Measurements from ENCODE around the gene RTF2.

RTF2 gene

DNA sequence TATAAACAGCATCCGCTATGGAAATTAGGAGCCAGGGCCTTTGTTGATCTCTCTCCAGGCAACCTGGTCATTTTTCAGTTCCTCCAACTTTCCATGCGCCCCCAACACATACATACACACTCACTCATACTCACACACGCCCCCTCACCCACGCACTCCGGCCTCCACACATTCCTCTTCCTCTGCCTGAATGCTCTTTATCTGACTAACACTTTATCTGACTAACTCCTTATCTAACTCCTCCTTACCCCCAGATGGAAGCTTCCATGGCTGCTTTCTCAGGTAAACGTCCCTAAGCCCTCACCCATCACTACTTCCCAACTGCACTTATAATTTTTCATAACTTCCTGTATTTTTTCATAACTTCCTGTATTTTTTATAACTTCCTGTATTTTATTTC lies 38.9 kb upstream of the RTF2 start:
- Histone ChIP-seq H3K36me3 (ENCODE audit: control insufficient read depth in 4 of 4, insufficient read depth in 4 of 4, low read length in 3 of 4) (peaks cover 0 to 19% (median 0%) of the 10 kb centered on the region in 4 experiments), H3K4me3 (ENCODE audit: control insufficient read depth in 1 of 7, extremely low read depth in 1 of 7, insufficient read depth in 4 of 7, low read depth in 2 of 7, low read length in 6 of 7) (peak overlapping the region in 3 of 7 experiments; percentile 4 to 22 (median 8)), H3K9me3 (ENCODE audit: control extremely low read depth in 1 of 5, control insufficient read depth in 4 of 5, insufficient read depth in 2 of 5, low read depth in 1 of 5, low read length in 4 of 5) (no peaks in the 10 kb centered on the region), H3K27ac (ENCODE audit: insufficient read depth in 1 of 2, low read depth in 1 of 2, low read length in 2 of 2, poor library complexity in 1 of 2, severe bottlenecking in 2 of 2) (no peak overlapping the region), H3K4me1 (ENCODE audit: control extremely low read depth in 1 of 4, control insufficient read depth in 4 of 4, insufficient read depth in 4 of 4, low read length in 3 of 4) (peaks cover 5 to 54% (median 12%) of the 10 kb centered on the region in 4 experiments), H3K27me3 (replicated peaks in 2 of 5; ENCODE audit: control insufficient read depth in 4 of 5, insufficient read depth in 5 of 5, low read length in 4 of 5) (no peaks in the 10 kb centered on the region)
- 41% methylated on average over 6 of the region's 6 CpGs for WGBS (ENCODE audit: insufficient coverage)
- CTCF ChIA-PET = interaction anchor here (1.1 to 1.4 kb wide), 2 partner anchors 11 to 20 kb away, joined by 3 to 6 read pairs; no protein-coding TSS in a partner anchor
- DNase-seq = peak in 2 of 3 donors; percentile 54 to 68
- POLR2A ChIA-PET = interaction anchor here (0.8 kb wide), 1 partner anchor 11 kb away, joined by 3 read pairs; no protein-coding TSS in a partner anchor

DNA sequence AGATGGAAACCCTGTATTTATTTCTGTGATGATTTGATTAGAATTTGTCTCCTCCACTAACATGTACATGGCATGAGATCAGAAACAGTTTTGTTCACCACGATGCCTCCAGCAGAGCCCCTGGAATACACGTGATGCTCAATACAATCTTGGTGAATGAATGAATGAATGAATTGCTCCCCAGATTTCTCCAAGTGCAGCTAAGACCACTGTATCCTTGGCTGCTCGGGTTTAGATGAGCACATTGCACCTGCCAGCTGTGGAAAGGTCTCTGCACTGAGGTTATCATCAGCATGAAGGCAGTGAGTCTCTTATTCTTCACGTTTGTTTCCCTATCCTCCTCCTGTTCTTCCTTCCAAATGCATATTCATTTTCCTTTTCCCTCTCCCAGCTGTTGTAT lies 38.5 kb upstream of the RTF2 start:
- WGBS (ENCODE audit: insufficient coverage) = 3% methylated on average over 3 of the region's 4 CpGs
- no peaks in the 10 kb centered on the region for H3K9me3 ChIP-seq (ENCODE audit: control extremely low read depth in 1 of 5, control insufficient read depth in 4 of 5, insufficient read depth in 2 of 5, low read depth in 1 of 5, low read length in 4 of 5)
- peak overlapping the region in 2 of 7 experiments; percentile 19 to 22 for H3K4me3 ChIP-seq (ENCODE audit: control insufficient read depth in 1 of 7, extremely low read depth in 1 of 7, insufficient read depth in 4 of 7, low read depth in 2 of 7, low read length in 6 of 7)
- peaks cover 0 to 17% (median 0%) of the 10 kb centered on the region in 4 experiments for H3K36me3 ChIP-seq (ENCODE audit: control insufficient read depth in 4 of 4, insufficient read depth in 4 of 4, low read length in 3 of 4)
- DNase-seq = no peak
- H3K27me3 ChIP-seq (replicated peaks in 2 of 5; ENCODE audit: control insufficient read depth in 4 of 5, insufficient read depth in 5 of 5, low read length in 4 of 5) = no peaks in the 10 kb centered on the region
- ChIA-PET POLR2A (interaction anchor here (0.8 kb wide), 1 partner anchor 12 kb away, joined by 3 read pairs; no protein-coding TSS in a partner anchor), CTCF (interaction anchor here (1.0 to 1.4 kb wide), 3 partner anchors 11 to 33 kb away, joined by 3 to 6 read pairs (median 3); no protein-coding TSS in a partner anchor)
- peaks cover 5 to 50% (median 12%) of the 10 kb centered on the region in 4 experiments for H3K4me1 ChIP-seq (ENCODE audit: control extremely low read depth in 1 of 4, control insufficient read depth in 4 of 4, insufficient read depth in 4 of 4, low read length in 3 of 4)
- no peak overlapping the region for H3K27ac ChIP-seq (ENCODE audit: insufficient read depth in 1 of 2, low read depth in 1 of 2, low read length in 2 of 2, poor library complexity in 1 of 2, severe bottlenecking in 2 of 2)

DNA sequence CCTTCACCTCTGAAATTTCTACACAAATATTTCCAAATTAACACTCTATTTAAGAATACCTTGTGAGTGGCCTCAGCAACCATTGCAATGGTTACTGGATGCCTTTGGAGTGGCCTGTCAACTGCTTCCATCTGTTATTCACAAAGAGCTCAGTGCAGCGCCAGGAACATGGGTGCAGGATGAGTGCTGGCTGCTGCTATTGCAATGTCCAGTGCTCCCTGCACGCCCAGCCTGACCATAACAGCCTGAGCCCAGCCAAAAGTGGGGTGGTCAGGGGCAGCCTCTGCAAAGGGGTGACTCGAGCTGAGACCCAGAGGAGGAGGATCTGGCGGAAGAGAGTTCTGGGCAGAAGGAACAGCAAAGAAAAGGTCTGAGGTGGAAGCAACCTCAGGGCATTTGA lies 38.0 kb upstream of the RTF2 start:
- H3K4me3 ChIP-seq (ENCODE audit: control insufficient read depth in 1 of 7, extremely low read depth in 1 of 7, insufficient read depth in 4 of 7, low read depth in 2 of 7, low read length in 6 of 7) = no peak overlapping the region
- no peak overlapping the region for H3K27ac ChIP-seq (ENCODE audit: insufficient read depth in 1 of 2, low read depth in 1 of 2, low read length in 2 of 2, poor library complexity in 1 of 2, severe bottlenecking in 2 of 2)
- H3K36me3 ChIP-seq (ENCODE audit: control insufficient read depth in 4 of 4, insufficient read depth in 4 of 4, low read length in 3 of 4) = peaks cover 0 to 14% (median 0%) of the 10 kb centered on the region in 4 experiments
- DNase-seq = no peak
- H3K27me3 ChIP-seq (replicated peaks in 2 of 5; ENCODE audit: control insufficient read depth in 4 of 5, insufficient read depth in 5 of 5, low read length in 4 of 5) = no peaks in the 10 kb centered on the region
- H3K4me1 ChIP-seq (ENCODE audit: control extremely low read depth in 1 of 4, control insufficient read depth in 4 of 4, insufficient read depth in 4 of 4, low read length in 3 of 4) = peaks cover 5 to 47% (median 12%) of the 10 kb centered on the region in 4 experiments
- 94% methylated on average over 4 of the region's 4 CpGs for WGBS (ENCODE audit: insufficient coverage)
- ChIA-PET CTCF (interaction anchor here (1.0 kb wide), 1 partner anchor 33 kb away, joined by 3 read pairs; no protein-coding TSS in a partner anchor), POLR2A (interaction anchor here (0.8 kb wide), 1 partner anchor 12 kb away, joined by 3 read pairs; no protein-coding TSS in a partner anchor)
- H3K9me3 ChIP-seq (ENCODE audit: control extremely low read depth in 1 of 5, control insufficient read depth in 4 of 5, insufficient read depth in 2 of 5, low read depth in 1 of 5, low read length in 4 of 5) = no peaks in the 10 kb centered on the region

DNA sequence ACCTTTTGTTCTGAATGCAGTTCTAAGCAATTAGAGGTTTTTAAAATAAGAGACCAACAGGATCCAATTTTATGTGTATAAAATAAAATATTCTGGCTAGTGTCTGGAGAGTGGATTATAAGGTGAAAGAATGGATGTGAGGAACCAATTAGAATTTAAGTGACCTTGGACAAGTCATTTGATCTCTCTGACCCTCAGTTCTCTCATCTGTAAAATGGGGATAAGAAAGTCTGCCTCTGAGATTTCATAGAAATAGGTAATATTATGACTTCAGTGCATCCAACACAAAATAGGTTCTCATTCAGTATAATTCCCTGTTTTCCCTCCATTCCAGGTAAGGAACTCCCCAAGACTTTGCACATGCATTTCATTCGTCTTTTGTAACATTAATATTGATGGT lies 37.5 kb upstream of the RTF2 start:
- no peak overlapping the region for H3K27ac ChIP-seq (ENCODE audit: insufficient read depth in 1 of 2, low read depth in 1 of 2, low read length in 2 of 2, poor library complexity in 1 of 2, severe bottlenecking in 2 of 2)
- no peaks in the 10 kb centered on the region for H3K9me3 ChIP-seq (ENCODE audit: control extremely low read depth in 1 of 5, control insufficient read depth in 4 of 5, insufficient read depth in 2 of 5, low read depth in 1 of 5, low read length in 4 of 5)
- CTCF ChIA-PET = interaction anchor here (1.0 kb wide), 1 partner anchor 34 kb away, joined by 3 read pairs; no protein-coding TSS in a partner anchor
- H3K27me3 ChIP-seq (replicated peaks in 2 of 5; ENCODE audit: control insufficient read depth in 4 of 5, insufficient read depth in 5 of 5, low read length in 4 of 5) = no peaks in the 10 kb centered on the region
- WGBS (ENCODE audit: insufficient coverage) = 89% methylated on average over 1 of the region's 1 CpG
- H3K4me3 ChIP-seq (ENCODE audit: control insufficient read depth in 1 of 7, extremely low read depth in 1 of 7, insufficient read depth in 4 of 7, low read depth in 2 of 7, low read length in 6 of 7) = no peak overlapping the region
- peaks cover 0 to 14% (median 0%) of the 10 kb centered on the region in 4 experiments for H3K36me3 ChIP-seq (ENCODE audit: control insufficient read depth in 4 of 4, insufficient read depth in 4 of 4, low read length in 3 of 4)
- POLR2A ChIA-PET = no interaction called here
- no peak for DNase-seq
- H3K4me1 ChIP-seq (ENCODE audit: control extremely low read depth in 1 of 4, control insufficient read depth in 4 of 4, insufficient read depth in 4 of 4, low read length in 3 of 4) = peaks cover 5 to 47% (median 12%) of the 10 kb centered on the region in 4 experiments

DNA sequence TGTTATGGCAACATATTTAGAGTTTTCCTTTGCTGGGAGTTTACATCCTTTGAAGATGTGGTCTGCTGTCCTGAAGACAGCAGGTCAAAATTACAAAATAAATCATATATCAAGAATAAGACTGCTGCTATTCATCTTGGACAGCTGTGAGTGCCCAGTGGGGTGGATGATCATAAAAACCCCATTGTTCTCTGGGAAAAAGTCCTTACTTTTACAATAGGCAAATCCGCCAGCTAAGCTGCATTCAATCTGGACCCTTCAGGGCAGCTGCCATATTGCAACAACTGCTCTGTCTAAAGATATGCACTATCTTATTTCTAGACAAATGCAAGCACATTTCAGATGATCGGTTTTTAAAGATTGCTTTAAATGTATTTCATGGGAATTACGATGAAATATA lies 37.0 kb upstream of the RTF2 start:
- H3K9me3 ChIP-seq (ENCODE audit: control extremely low read depth in 1 of 5, control insufficient read depth in 4 of 5, insufficient read depth in 2 of 5, low read depth in 1 of 5, low read length in 4 of 5) = no peaks in the 10 kb centered on the region
- H3K27me3 ChIP-seq (replicated peaks in 2 of 5; ENCODE audit: control insufficient read depth in 4 of 5, insufficient read depth in 5 of 5, low read length in 4 of 5) = no peaks in the 10 kb centered on the region
- no peak overlapping the region for H3K27ac ChIP-seq (ENCODE audit: insufficient read depth in 1 of 2, low read depth in 1 of 2, low read length in 2 of 2, poor library complexity in 1 of 2, severe bottlenecking in 2 of 2)
- no peak for DNase-seq
- ChIA-PET POLR2A (no interaction called here), CTCF (interaction anchor here (1.5 kb wide), 1 partner anchor 25 kb away, joined by 5 read pairs; no protein-coding TSS in a partner anchor)
- peaks cover 5 to 42% (median 12%) of the 10 kb centered on the region in 4 experiments for H3K4me1 ChIP-seq (ENCODE audit: control extremely low read depth in 1 of 4, control insufficient read depth in 4 of 4, insufficient read depth in 4 of 4, low read length in 3 of 4)
- WGBS (ENCODE audit: insufficient coverage) = 100% methylated on average over 1 of the region's 3 CpGs
- H3K36me3 ChIP-seq (ENCODE audit: control insufficient read depth in 4 of 4, insufficient read depth in 4 of 4, low read length in 3 of 4) = peaks cover 0 to 14% (median 0%) of the 10 kb centered on the region in 4 experiments
- H3K4me3 ChIP-seq (ENCODE audit: control insufficient read depth in 1 of 7, extremely low read depth in 1 of 7, insufficient read depth in 4 of 7, low read depth in 2 of 7, low read length in 6 of 7) = no peak overlapping the region

DNA sequence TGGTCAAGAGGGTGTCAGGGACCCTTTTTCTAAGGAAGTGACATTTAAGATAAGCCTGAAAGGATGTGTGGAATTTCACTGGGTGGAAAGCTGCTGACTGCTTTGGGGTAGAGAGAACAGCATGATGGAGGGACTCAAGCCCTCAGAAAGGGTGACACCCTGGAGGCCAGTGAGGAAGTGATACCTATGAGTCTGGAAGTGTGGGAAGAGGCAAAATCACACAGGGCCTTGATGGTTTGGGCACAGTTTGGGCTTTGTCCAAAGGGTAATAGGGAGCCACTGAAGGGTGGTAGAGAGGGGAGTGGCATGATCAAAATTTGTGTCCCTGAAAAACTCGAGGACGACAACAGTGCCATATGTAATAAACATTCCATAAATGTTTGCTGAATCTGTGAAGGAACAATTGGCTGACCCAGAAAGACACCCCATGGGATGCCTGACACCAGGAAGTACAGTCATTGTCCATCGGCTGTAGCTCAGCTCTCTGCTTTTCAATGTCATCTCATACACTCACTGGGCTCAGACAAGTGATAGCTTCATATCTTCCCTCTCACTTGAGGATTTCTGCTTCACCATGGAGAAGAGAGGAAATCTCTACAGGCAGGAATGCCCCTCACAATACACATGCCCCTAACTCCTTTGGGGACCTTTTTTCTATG lies 35.1 kb upstream of the RTF2 start:
- peaks cover 5 to 27% (median 12%) of the 10 kb centered on the region in 4 experiments for H3K4me1 ChIP-seq (ENCODE audit: control extremely low read depth in 1 of 4, control insufficient read depth in 4 of 4, insufficient read depth in 4 of 4, low read length in 3 of 4)
- ChIA-PET POLR2A (no interaction called here), CTCF (interaction anchor here (0.9 to 1.5 kb wide), 5 partner anchors 9 to 23 kb away, joined by 3 to 5 read pairs (median 4); partner anchors contain the start of gene CASS4)
- H3K27me3 ChIP-seq (replicated peaks in 2 of 5; ENCODE audit: control insufficient read depth in 4 of 5, insufficient read depth in 5 of 5, low read length in 4 of 5) = no peaks in the 10 kb centered on the region
- WGBS (ENCODE audit: insufficient coverage) = no CpG with 5 or more reads among the region's 3 CpGs
- DNase-seq = no peak
- no peaks in the 10 kb centered on the region for H3K9me3 ChIP-seq (ENCODE audit: control extremely low read depth in 1 of 5, control insufficient read depth in 4 of 5, insufficient read depth in 2 of 5, low read depth in 1 of 5, low read length in 4 of 5)
- no peak overlapping the region for H3K27ac ChIP-seq (ENCODE audit: insufficient read depth in 1 of 2, low read depth in 1 of 2, low read length in 2 of 2, poor library complexity in 1 of 2, severe bottlenecking in 2 of 2)
- no peak overlapping the region for H3K4me3 ChIP-seq (ENCODE audit: control insufficient read depth in 1 of 7, extremely low read depth in 1 of 7, insufficient read depth in 4 of 7, low read depth in 2 of 7, low read length in 6 of 7)
- peaks cover 0 to 26% (median 0%) of the 10 kb centered on the region in 4 experiments for H3K36me3 ChIP-seq (ENCODE audit: control insufficient read depth in 4 of 4, insufficient read depth in 4 of 4, low read length in 3 of 4)

DNA sequence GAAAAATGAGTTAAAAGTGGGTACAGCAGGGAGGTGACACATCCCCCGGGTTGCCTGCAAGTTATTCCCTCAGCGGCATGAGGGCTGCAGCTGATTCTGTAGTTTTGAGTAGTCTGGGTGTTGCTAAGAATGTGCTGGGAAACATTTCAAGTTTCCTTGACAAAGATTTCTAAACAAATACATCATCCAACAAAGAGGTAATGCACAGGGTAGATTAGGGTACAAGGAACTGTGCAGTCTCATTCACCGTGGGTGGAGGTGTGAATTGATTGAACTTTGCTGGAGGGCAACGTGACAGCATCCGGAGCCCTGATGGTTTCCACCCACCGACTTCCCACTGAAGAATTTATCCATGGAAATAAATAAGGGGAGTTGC lies 34.6 kb upstream of the RTF2 start:
- Histone ChIP-seq H3K27me3 (replicated peaks in 2 of 5; ENCODE audit: control insufficient read depth in 4 of 5, insufficient read depth in 5 of 5, low read length in 4 of 5) (no peaks in the 10 kb centered on the region), H3K36me3 (ENCODE audit: control insufficient read depth in 4 of 4, insufficient read depth in 4 of 4, low read length in 3 of 4) (peaks cover 0 to 23% (median 0%) of the 10 kb centered on the region in 4 experiments), H3K9me3 (ENCODE audit: control extremely low read depth in 1 of 5, control insufficient read depth in 4 of 5, insufficient read depth in 2 of 5, low read depth in 1 of 5, low read length in 4 of 5) (no peaks in the 10 kb centered on the region), H3K4me3 (ENCODE audit: control insufficient read depth in 1 of 7, extremely low read depth in 1 of 7, insufficient read depth in 4 of 7, low read depth in 2 of 7, low read length in 6 of 7) (no peak overlapping the region), H3K4me1 (ENCODE audit: control extremely low read depth in 1 of 4, control insufficient read depth in 4 of 4, insufficient read depth in 4 of 4, low read length in 3 of 4) (peaks cover 4 to 26% (median 11%) of the 10 kb centered on the region in 4 experiments), H3K27ac (ENCODE audit: insufficient read depth in 1 of 2, low read depth in 1 of 2, low read length in 2 of 2, poor library complexity in 1 of 2, severe bottlenecking in 2 of 2) (no peak overlapping the region)
- DNase-seq = no peak
- POLR2A ChIA-PET = no interaction called here
- CTCF ChIA-PET = interaction anchor here (0.9 to 1.2 kb wide), 3 partner anchors 9 to 19 kb away, joined by 3 to 5 read pairs (median 4); no protein-coding TSS in a partner anchor
- no CpG with 5 or more reads among the region's 6 CpGs for WGBS (ENCODE audit: insufficient coverage)
